GM23338 (cell line): ENCODE results near the gene SUPT3H. TPM values are rescaled to one million over a fixed set of nuclear protein-coding genes. Genes with fewer than 3 reads are reported as not detected.

Source experiments
- ATAC-seq: fragments of 200-7000 bp; cut with Tn5 transposase; 3 replicates; pipeline ENCODE4 v1.9.1; 2020
- DNase-seq: peaks from one replicate; pipeline ENCODE4 v3.0.0-alpha.2; 2015; ENCODE audit warnings: low spot score
- H2AFZ ChIP-seq: fragments of 200-600 bp; sonication (generic); 2 replicates; pipeline ENCODE4 v1.8.0; 2016; ENCODE audit warnings: antibody characterized with exemption, mild to moderate bottlenecking, moderate library complexity
- H3F3A ChIP-seq: fragments of 200-600 bp; sonication (generic); replicated peaks from 2 replicates; pipeline ENCODE4 v1.8.0; 2017; ENCODE audit warnings: antibody characterized with exemption, mixed run types, low read depth
- H3K27ac ChIP-seq: fragments of 200-600 bp; sonication (generic); 2 replicates; pipeline ENCODE4 v1.6.1; 2016; ENCODE audit warnings: low read depth
- H3K27me3 ChIP-seq: fragments of 200-600 bp; sonication (generic); 2 replicates; pipeline ENCODE4 v1.8.0; 2016; ENCODE audit warnings: mild to moderate bottlenecking, mixed run types, moderate library complexity; ENCODE audit not compliant: insufficient read depth
- H3K36me3 ChIP-seq: fragments of 200-600 bp; sonication (generic); 2 replicates; pipeline ENCODE4 v1.8.0; 2016; ENCODE audit warnings: mild to moderate bottlenecking; ENCODE audit not compliant: insufficient read depth
- H3K4me1 ChIP-seq: fragments of 200-600 bp; sonication (generic); 2 replicates; pipeline ENCODE4 v1.8.0; 2016; ENCODE audit warnings: mild to moderate bottlenecking, moderate library complexity; ENCODE audit not compliant: insufficient read depth
- H3K4me2 ChIP-seq: fragments of 200-600 bp; sonication (generic); 2 replicates; pipeline ENCODE4 v1.7.1; 2017; ENCODE audit warnings: mixed run types
- H3K4me3 ChIP-seq: fragments of 200-600 bp; sonication (generic); 2 replicates; pipeline ENCODE4 v1.6.1; 2016; ENCODE audit warnings: mixed run types
- H3K79me2 ChIP-seq: fragments of 200-600 bp; sonication (generic); replicated peaks from 2 replicates; pipeline ENCODE4 v1.8.0; 2017; ENCODE audit warnings: mild to moderate bottlenecking; ENCODE audit not compliant: insufficient read depth
- H3K9me2 ChIP-seq: fragments of 200-600 bp; sonication (generic); 2 replicates; pipeline ENCODE4 v1.8.0; 2017; ENCODE audit not compliant: insufficient read depth
- H4K20me1 ChIP-seq: fragments of 200-600 bp; sonication (generic); replicated peaks from 2 replicates; pipeline ENCODE4 v1.8.0; 2017; ENCODE audit warnings: mild to moderate bottlenecking; ENCODE audit not compliant: insufficient read depth
- H3K27ac Mint-ChIP-seq: 2 replicates; pipeline ENCODE4 v1.8.0; 2020; ENCODE audit warnings: inconsistent platforms, mild to moderate bottlenecking, moderate library complexity, mixed read lengths
- H3K27me3 Mint-ChIP-seq: 3 replicates; pipeline ENCODE4 v1.8.0; 2022; ENCODE audit warnings: low read depth, mild to moderate bottlenecking, moderate library complexity, mixed read lengths, inconsistent platforms; ENCODE audit not compliant: insufficient read depth, poor library complexity
- H3K36me3 Mint-ChIP-seq: 3 replicates; pipeline ENCODE4 v1.8.0; 2021; ENCODE audit warnings: low read depth, mild to moderate bottlenecking, inconsistent platforms, moderate library complexity, mixed read lengths
- H3K4me1 Mint-ChIP-seq: 3 replicates; pipeline ENCODE4 v1.8.0; 2020; ENCODE audit warnings: mild to moderate bottlenecking, inconsistent platforms, mixed read lengths
- H3K4me3 Mint-ChIP-seq: 3 replicates; pipeline ENCODE4 v1.8.0; 2021; ENCODE audit warnings: moderate library complexity, mild to moderate bottlenecking, inconsistent platforms, mixed read lengths
- H3K9me3 Mint-ChIP-seq: 3 replicates; pipeline ENCODE4 v1.8.0; 2020; ENCODE audit warnings: moderate library complexity, mild to moderate bottlenecking, inconsistent platforms, mixed read lengths
- CREB1 ChIP-seq: fragments of 250-450 bp; sonication (Bioruptor Pico); IDR thresholded peaks from 2 replicates; pipeline ENCODE4 v1.5.0; 2020; ENCODE audit warnings: low read depth, mild to moderate bottlenecking, moderate library complexity
- CTCF ChIP-seq, 2 experiments: fragments of 200-600 bp in 1 of 2; sonication (generic) in 1 of 2; conservative IDR thresholded peaks; 2 replicates each; pipeline versions ENCODE4 v1.5.1 to v1.6.1; 2016 to 2017; ENCODE audit warnings: antibody characterized with exemption in 2 of 2, low read depth in 2 of 2, mild to moderate bottlenecking in 2 of 2, moderate library complexity in 1 of 2
- ETS1 ChIP-seq: IDR thresholded peaks from 2 replicates; pipeline ENCODE4 v1.6.1; 2016; ENCODE audit warnings: antibody characterized with exemption
- EZH2phosphoT487 ChIP-seq: fragments of 200-600 bp; sonication (generic); IDR thresholded peaks from one replicate; pipeline ENCODE4 v1.8.1; 2018; ENCODE audit warnings: antibody characterized with exemption; ENCODE audit not compliant: unreplicated experiment
- JUNB ChIP-seq: IDR thresholded peaks from one replicate; pipeline ENCODE4 v1.6.1; 2016; ENCODE audit warnings: antibody characterized with exemption; ENCODE audit not compliant: unreplicated experiment
- POLR2AphosphoS5 ChIP-seq: IDR thresholded peaks from 2 replicates; pipeline ENCODE4 v1.6.1; 2016; ENCODE audit warnings: antibody characterized with exemption, low read depth
- STAT1 ChIP-seq: IDR thresholded peaks from one replicate; pipeline ENCODE4 v1.6.1; 2016; ENCODE audit warnings: antibody characterized with exemption; ENCODE audit not compliant: unreplicated experiment
- ZNF114 ChIP-seq: fragments of 250-450 bp; sonication (Bioruptor Pico); IDR thresholded peaks from 2 replicates; pipeline ENCODE4 v1.5.0; 2020; ENCODE audit warnings: mild to moderate bottlenecking, moderate library complexity
- polyA plus RNA-seq: library from polyadenylated mRNA; unstranded; fragments of >200 nt; fragmentation: Nextera tagmentation; extraction: Ambion mirVana; gene quantifications from 2 replicates; pipeline ENCODE4 v1.2.1, GENCODE V29; 2016
- total RNA-seq: library from RNA; depleted of rRNA; stranded (reverse); fragments of >200 nt; shearing (Covaris generic); gene quantifications from 2 replicates; pipeline ENCODE4 v1.2.3, GENCODE V29; 2014
- TF ChIP-seq, protein P1 (sequence below): fragments of 250-450 bp; sonication (Bioruptor Pico); IDR thresholded peaks from 2 replicates; pipeline ENCODE4 v1.5.0; 2020; ENCODE audit warnings: mild to moderate bottlenecking, moderate library complexity

The SUPT3H gene
- total and polyA plus RNA-seq, 2 experiments from 2014 or later: 11.4 to 30.1 TPM

GRCh38 chr6:44959651-44960050 is 418.1 kb downstream of the SUPT3H start (continued):
- TF ChIP-seq, protein P1, sequence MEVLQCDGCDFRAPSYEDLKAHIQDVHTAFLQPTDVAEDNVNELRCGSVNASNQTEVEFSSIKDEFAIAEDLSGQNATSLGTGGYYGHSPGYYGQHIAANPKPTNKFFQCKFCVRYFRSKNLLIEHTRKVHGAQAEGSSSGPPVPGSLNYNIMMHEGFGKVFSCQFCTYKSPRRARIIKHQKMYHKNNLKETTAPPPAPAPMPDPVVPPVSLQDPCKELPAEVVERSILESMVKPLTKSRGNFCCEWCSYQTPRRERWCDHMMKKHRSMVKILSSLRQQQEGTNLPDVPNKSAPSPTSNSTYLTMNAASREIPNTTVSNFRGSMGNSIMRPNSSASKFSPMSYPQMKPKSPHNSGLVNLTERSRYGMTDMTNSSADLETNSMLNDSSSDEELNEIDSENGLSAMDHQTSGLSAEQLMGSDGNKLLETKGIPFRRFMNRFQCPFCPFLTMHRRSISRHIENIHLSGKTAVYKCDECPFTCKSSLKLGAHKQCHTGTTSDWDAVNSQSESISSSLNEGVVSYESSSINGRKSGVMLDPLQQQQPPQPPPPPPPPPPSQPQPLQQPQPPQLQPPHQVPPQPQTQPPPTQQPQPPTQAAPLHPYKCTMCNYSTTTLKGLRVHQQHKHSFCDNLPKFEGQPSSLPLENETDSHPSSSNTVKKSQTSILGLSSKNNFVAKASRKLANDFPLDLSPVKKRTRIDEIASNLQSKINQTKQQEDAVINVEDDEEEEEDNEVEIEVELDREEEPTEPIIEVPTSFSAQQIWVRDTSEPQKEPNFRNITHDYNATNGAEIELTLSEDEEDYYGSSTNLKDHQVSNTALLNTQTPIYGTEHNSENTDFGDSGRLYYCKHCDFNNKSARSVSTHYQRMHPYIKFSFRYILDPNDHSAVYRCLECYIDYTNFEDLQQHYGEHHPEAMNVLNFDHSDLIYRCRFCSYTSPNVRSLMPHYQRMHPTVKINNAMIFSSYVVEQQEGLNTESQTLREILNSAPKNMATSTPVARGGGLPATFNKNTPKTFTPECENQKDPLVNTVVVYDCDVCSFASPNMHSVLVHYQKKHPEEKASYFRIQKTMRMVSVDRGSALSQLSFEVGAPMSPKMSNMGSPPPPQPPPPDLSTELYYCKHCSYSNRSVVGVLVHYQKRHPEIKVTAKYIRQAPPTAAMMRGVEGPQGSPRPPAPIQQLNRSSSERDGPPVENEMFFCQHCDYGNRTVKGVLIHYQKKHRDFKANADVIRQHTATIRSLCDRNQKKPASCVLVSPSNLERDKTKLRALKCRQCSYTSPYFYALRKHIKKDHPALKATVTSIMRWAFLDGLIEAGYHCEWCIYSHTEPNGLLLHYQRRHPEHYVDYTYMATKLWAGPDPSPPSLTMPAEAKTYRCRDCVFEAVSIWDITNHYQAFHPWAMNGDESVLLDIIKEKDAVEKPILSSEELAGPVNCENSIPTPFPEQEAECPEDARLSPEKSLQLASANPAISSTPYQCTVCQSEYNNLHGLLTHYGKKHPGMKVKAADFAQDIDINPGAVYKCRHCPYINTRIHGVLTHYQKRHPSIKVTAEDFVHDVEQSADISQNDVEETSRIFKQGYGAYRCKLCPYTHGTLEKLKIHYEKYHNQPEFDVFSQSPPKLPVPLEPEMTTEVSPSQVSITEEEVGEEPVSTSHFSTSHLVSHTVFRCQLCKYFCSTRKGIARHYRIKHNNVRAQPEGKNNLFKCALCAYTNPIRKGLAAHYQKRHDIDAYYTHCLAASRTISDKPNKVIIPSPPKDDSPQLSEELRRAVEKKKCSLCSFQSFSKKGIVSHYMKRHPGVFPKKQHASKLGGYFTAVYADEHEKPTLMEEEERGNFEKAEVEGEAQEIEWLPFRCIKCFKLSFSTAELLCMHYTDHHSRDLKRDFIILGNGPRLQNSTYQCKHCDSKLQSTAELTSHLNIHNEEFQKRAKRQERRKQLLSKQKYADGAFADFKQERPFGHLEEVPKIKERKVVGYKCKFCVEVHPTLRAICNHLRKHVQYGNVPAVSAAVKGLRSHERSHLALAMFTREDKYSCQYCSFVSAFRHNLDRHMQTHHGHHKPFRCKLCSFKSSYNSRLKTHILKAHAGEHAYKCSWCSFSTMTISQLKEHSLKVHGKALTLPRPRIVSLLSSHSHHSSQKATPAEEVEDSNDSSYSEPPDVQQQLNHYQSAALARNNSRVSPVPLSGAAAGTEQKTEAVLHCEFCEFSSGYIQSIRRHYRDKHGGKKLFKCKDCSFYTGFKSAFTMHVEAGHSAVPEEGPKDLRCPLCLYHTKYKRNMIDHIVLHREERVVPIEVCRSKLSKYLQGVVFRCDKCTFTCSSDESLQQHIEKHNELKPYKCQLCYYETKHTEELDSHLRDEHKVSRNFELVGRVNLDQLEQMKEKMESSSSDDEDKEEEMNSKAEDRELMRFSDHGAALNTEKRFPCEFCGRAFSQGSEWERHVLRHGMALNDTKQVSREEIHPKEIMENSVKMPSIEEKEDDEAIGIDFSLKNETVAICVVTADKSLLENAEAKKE (CRISPR knock-in tag): no peak
- TF ChIP-seq JUNB: no peak
- no peak for TF ChIP-seq POLR2AphosphoS5
- no peak for TF ChIP-seq STAT1
- TF ChIP-seq CTCF (conservative IDR thresholded peaks at IDR 0.05; ENCODE audit: low read depth in 2 of 2): no peak
- TF ChIP-seq ZNF114 (CRISPR knock-in tag): no peak

GRCh38 chr6:44957156-44957555 is 420.6 kb downstream of the SUPT3H start:
- peaks cover 4% of the 10 kb centered on the region; the same call in 1 of the 2 replicates for H3K4me1 ChIP-seq
- no peak for TF ChIP-seq CREB1 (CRISPR knock-in tag)
- no peak for TF ChIP-seq ETS1
- no peak for TF ChIP-seq EZH2phosphoT487

More at GRCh38 chr6:44957156-44957555, 420.6 kb downstream of the SUPT3H start:
- Histone ChIP-seq H3K36me3 (no peaks in the 10 kb centered on the region), H3K4me2 (no peak overlapping the region), H3K79me2 (no peaks in the 10 kb centered on the region), H3F3A (no peaks in the 10 kb centered on the region), H3K27me3 (no peaks in the 10 kb centered on the region), H4K20me1 (no peaks in the 10 kb centered on the region), H3K27ac (no peak overlapping the region), H3K9me2 (no peaks in the 10 kb centered on the region), H2AFZ (no peak overlapping the region), H3K4me3 (no peak overlapping the region)
- Mint-ChIP-seq H3K27ac (no peak overlapping the region), H3K9me3 (no peaks in the 10 kb centered on the region), H3K27me3 (no peaks in the 10 kb centered on the region), H3K36me3 (peaks cover 3% of the 10 kb centered on the region; the same call in 1 of the 3 replicates), H3K4me3 (no peak overlapping the region), H3K4me1 (no peaks in the 10 kb centered on the region)
- DNase-seq (no peak), ATAC-seq (no peak)
